Smooth muscle cell of the umbilical artery (primary cell): ENCODE results near the gene RNF32. TPM values are rescaled to one million over a fixed set of nuclear protein-coding genes. Genes with fewer than 3 reads are reported as not detected.

Source experiments
- total RNA-seq: library from RNA; depleted of rRNA; stranded (reverse); fragments of >200 nt; gene quantifications from 2 replicates; pipeline ENCODE4 v1.2.3, GENCODE V29; 2014

Gene RNF32
- total RNA-seq = 0.69 and 1.8 TPM in 2 replicates

GRCh38 chr7:156640257-156640948 is at the start of gene RNF32:
Gene RNF32 (plus strand): TSS chr7:156640774. CDS start chr7:156643878, 3,104 bp downstream.

